K562 (cell line): ENCODE results near the gene RGS13.

Experiments used
- ARID2 ChIP-seq: fragments of 450-650 bp; IDR thresholded peaks from 2 replicates; pipeline ENCODE4 v1.6.1; 2017; ENCODE audit warnings: antibody characterized with exemption, mild to moderate bottlenecking
- CXXC5 ChIP-seq: fragments of 250-450 bp; sonication (Bioruptor Pico); IDR thresholded peaks from 2 replicates; pipeline ENCODE4 v1.8.0; 2022; ENCODE audit warnings: inconsistent platforms, mild to moderate bottlenecking, moderate library complexity
- DDX20 ChIP-seq: fragments of 450-650 bp; IDR thresholded peaks from 2 replicates; pipeline ENCODE4 v1.6.1; 2016; ENCODE audit warnings: missing genetic modification characterization, low read depth, mild to moderate bottlenecking, missing compliant biosample characterization, moderate library complexity
- KAT7 ChIP-seq: sonication (generic); formaldehyde crosslinking; IDR thresholded peaks from 2 replicates; pipeline ENCODE4 v1.8.0; 2022; ENCODE audit warnings: missing genetic modification reagents, mild to moderate bottlenecking, borderline replicate concordance
- MAZ ChIP-seq, 2 experiments: fragments of 450-650 bp in 1 of 2; sonication (generic) in 1 of 2; formaldehyde crosslinking; IDR thresholded peaks in 1 of 2; conservative IDR thresholded peaks in 1 of 2; 2 replicates each; pipeline versions ENCODE4 v1.4.0 to v1.5.0; 2020; ENCODE audit warnings: mild to moderate bottlenecking in 1 of 2, missing genetic modification reagents in 1 of 2
- POLR2AphosphoS5 ChIP-seq: IDR thresholded peaks from 2 replicates; pipeline ENCODE4 v1.6.1; 2011; ENCODE audit warnings: mild to moderate bottlenecking, low read depth, low read length, moderate library complexity; ENCODE audit not compliant: control insufficient read depth, insufficient read depth
- TBP ChIP-seq: optimal IDR thresholded peaks from 2 replicates; pipeline ENCODE3; 2011; ENCODE audit warnings: low read depth, low read length, improper control_type of control experiment
- ZNF766 ChIP-seq: fragments of 200-800 bp; sonication (Bioruptor generic); conservative IDR thresholded peaks from 2 replicates; pipeline ENCODE4 v1.6.1; 2016; ENCODE audit warnings: missing genetic modification characterization, missing compliant biosample characterization
- TF ChIP-seq, protein P1 (sequence below): sonication (generic); formaldehyde crosslinking; IDR thresholded peaks from 2 replicates; pipeline ENCODE4 v1.5.0; 2020; ENCODE audit warnings: missing genetic modification reagents
- TF ChIP-seq, protein P2 (sequence below): fragments of 200-600 bp; sonication (generic); IDR thresholded peaks from one replicate; pipeline ENCODE4 v1.6.1; 2012; ENCODE audit warnings: mild to moderate bottlenecking, low read depth, low read length, inconsistent platforms

DNA sequence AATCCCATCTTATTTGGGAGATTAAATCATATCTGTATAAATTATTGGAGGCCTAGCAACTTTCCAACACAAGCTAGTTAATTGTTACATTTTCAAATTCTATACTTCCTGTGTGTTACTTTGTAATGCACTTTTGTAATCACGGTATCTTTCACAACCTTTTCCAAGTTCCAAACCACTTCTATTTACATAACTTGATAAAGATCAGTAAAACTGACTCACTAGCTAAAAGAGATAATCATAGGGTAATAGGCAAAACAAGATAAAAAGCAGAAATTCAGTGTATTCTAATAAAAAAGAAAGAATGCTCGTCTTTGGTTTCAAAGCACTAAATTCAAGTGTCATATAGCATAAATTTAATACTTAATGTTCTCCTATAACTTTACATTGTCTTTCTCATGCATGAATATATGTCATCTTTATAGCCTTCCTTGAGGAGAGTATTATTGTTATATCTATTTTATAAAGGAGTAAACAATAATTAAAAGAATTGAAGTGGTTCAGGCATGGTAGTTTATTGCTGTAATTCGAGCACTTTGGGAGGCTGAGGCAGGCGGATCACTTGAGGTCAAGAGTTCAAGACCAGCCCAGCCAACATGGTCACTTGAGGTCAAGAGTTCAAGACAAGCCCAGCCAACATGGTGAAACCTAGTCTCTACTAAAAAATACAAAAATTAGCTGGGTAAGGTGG lies 66.4 kb downstream of the RGS13 start:
- TF ChIP-seq, protein P1, sequence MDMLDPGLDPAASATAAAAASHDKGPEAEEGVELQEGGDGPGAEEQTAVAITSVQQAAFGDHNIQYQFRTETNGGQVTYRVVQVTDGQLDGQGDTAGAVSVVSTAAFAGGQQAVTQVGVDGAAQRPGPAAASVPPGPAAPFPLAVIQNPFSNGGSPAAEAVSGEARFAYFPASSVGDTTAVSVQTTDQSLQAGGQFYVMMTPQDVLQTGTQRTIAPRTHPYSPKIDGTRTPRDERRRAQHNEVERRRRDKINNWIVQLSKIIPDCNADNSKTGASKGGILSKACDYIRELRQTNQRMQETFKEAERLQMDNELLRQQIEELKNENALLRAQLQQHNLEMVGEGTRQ (CRISPR knock-in tag), result no peak
- no peak for TF ChIP-seq POLR2AphosphoS5
- TF ChIP-seq ZNF766 (CRISPR knock-in tag), result no peak
- TF ChIP-seq MAZ (CRISPR knock-in tag; conservative IDR thresholded peaks at IDR 0.05 in 1 of 2, IDR thresholded peaks at IDR 0.05 in 1 of 2), result no peak
- TF ChIP-seq KAT7 (CRISPR knock-in tag), result no peak
- TF ChIP-seq TBP, result no peak
- no peak for TF ChIP-seq DDX20 (tag)
- no peak for TF ChIP-seq CXXC5 (CRISPR knock-in tag)
- TF ChIP-seq ARID2, result no peak
- TF ChIP-seq, protein P2, sequence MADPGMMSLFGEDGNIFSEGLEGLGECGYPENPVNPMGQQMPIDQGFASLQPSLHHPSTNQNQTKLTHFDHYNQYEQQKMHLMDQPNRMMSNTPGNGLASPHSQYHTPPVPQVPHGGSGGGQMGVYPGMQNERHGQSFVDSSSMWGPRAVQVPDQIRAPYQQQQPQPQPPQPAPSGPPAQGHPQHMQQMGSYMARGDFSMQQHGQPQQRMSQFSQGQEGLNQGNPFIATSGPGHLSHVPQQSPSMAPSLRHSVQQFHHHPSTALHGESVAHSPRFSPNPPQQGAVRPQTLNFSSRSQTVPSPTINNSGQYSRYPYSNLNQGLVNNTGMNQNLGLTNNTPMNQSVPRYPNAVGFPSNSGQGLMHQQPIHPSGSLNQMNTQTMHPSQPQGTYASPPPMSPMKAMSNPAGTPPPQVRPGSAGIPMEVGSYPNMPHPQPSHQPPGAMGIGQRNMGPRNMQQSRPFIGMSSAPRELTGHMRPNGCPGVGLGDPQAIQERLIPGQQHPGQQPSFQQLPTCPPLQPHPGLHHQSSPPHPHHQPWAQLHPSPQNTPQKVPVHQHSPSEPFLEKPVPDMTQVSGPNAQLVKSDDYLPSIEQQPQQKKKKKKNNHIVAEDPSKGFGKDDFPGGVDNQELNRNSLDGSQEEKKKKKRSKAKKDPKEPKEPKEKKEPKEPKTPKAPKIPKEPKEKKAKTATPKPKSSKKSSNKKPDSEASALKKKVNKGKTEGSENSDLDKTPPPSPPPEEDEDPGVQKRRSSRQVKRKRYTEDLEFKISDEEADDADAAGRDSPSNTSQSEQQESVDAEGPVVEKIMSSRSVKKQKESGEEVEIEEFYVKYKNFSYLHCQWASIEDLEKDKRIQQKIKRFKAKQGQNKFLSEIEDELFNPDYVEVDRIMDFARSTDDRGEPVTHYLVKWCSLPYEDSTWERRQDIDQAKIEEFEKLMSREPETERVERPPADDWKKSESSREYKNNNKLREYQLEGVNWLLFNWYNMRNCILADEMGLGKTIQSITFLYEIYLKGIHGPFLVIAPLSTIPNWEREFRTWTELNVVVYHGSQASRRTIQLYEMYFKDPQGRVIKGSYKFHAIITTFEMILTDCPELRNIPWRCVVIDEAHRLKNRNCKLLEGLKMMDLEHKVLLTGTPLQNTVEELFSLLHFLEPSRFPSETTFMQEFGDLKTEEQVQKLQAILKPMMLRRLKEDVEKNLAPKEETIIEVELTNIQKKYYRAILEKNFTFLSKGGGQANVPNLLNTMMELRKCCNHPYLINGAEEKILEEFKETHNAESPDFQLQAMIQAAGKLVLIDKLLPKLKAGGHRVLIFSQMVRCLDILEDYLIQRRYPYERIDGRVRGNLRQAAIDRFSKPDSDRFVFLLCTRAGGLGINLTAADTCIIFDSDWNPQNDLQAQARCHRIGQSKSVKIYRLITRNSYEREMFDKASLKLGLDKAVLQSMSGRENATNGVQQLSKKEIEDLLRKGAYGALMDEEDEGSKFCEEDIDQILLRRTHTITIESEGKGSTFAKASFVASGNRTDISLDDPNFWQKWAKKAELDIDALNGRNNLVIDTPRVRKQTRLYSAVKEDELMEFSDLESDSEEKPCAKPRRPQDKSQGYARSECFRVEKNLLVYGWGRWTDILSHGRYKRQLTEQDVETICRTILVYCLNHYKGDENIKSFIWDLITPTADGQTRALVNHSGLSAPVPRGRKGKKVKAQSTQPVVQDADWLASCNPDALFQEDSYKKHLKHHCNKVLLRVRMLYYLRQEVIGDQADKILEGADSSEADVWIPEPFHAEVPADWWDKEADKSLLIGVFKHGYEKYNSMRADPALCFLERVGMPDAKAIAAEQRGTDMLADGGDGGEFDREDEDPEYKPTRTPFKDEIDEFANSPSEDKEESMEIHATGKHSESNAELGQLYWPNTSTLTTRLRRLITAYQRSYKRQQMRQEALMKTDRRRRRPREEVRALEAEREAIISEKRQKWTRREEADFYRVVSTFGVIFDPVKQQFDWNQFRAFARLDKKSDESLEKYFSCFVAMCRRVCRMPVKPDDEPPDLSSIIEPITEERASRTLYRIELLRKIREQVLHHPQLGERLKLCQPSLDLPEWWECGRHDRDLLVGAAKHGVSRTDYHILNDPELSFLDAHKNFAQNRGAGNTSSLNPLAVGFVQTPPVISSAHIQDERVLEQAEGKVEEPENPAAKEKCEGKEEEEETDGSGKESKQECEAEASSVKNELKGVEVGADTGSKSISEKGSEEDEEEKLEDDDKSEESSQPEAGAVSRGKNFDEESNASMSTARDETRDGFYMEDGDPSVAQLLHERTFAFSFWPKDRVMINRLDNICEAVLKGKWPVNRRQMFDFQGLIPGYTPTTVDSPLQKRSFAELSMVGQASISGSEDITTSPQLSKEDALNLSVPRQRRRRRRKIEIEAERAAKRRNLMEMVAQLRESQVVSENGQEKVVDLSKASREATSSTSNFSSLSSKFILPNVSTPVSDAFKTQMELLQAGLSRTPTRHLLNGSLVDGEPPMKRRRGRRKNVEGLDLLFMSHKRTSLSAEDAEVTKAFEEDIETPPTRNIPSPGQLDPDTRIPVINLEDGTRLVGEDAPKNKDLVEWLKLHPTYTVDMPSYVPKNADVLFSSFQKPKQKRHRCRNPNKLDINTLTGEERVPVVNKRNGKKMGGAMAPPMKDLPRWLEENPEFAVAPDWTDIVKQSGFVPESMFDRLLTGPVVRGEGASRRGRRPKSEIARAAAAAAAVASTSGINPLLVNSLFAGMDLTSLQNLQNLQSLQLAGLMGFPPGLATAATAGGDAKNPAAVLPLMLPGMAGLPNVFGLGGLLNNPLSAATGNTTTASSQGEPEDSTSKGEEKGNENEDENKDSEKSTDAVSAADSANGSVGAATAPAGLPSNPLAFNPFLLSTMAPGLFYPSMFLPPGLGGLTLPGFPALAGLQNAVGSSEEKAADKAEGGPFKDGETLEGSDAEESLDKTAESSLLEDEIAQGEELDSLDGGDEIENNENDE, result no peak
